Bladder microvascular endothelial cell (primary cell): ENCODE results near the gene RBMY1A1. TPM values are rescaled to one million over a fixed set of nuclear protein-coding genes. Genes with fewer than 3 reads are reported as not detected.

Experiments used
- total RNA-seq: library from RNA; depleted of rRNA; stranded (reverse); fragments of >200 nt; gene quantifications from 2 replicates; pipeline ENCODE4 v1.2.3, GENCODE V29; 2014

The RBMY1A1 gene
- not detected in 2 replicates for total RNA-seq

DNA sequence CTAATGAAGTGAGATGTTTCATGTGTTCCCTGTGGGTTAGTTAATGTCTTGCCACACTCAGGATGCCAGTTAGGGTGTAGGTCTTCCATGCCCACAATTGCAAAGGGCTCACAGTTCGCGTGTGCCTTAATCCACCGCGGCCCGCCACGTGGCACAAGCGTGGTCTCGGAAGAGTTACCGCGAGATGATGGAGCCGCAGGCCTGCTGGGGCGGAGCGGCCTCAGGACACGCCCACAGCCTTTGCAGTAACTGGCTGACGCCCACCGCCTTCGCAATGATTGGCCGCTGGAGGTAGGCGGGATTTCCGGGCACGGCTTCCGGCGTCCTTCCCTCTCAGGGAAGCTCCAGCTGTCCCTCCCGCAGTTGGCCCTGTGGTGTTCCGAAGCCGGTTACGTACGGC lies at the start of gene RBMY1A1:
Gene RBMY1A1, plus strand, starts transcription at position 301 of the 400 bp plus-strand sequence. CDS start 2,013 bp downstream, outside the sequence.

GRCh38 chrY:21511038-21511437 lies 23.6 kb upstream of the RBMY1A1 start, which contains the start of gene RBMY1B:
Gene RBMY1B, plus strand, starts transcription at chrY:21511338. Its CDS starts 2,013 bp downstream, at chrY:21513351.

Other genes with a start within 250 kb of the RBMY1A1 start
- not detected in 2 replicates for gene RBMY1B, start 23.5 kb upstream of the RBMY1A1 start, total RNA-seq